Upper lobe of left lung (tissue), 4 donors: ENCODE data around the gene TMEM134.

Source experiments
- CTCF ChIP-seq, 6 experiments: fragments of 450-650 bp in 4 of 6; fragments of 200-600 bp in 2 of 6; sonication (generic) in 2 of 6; IDR thresholded peaks; one replicate each; pipeline ENCODE4 v1.5.1; 2016 to 2019; ENCODE audit warnings: antibody characterized with exemption in 6 of 6
- POLR2A ChIP-seq, 4 donors: fragments of 450-650 bp; IDR thresholded peaks; one replicate each; pipeline ENCODE4 v1.5.1; 2016 to 2017; ENCODE audit warnings: antibody characterized with exemption in 4 of 4, mild to moderate bottlenecking in 2 of 4

GRCh38 chr11:67516806-67517205 lies 47.8 kb upstream of the TMEM134 start:
- TF ChIP-seq CTCF (IDR thresholded peaks at IDR 0.05) (no peak), POLR2A (IDR thresholded peaks at IDR 0.05) (no peak)
